ENCODE data around the gene FMNL2.

- no peak for TF ChIP-seq CTCF (IDR thresholded peaks at IDR 0.05)
- no peak for TF ChIP-seq POLR2A (IDR thresholded peaks at IDR 0.05)
Measured at GRCh38 chr2:152449578-152449977, 114.6 kb downstream of the FMNL2 start.

Measured in heart left ventricle (tissue), 13 donors.